IMR-90 (cell line): Measurements from ENCODE around the gene CDH13. TPM values are rescaled to one million over a fixed set of nuclear protein-coding genes. Genes with fewer than 3 reads are reported as not detected.

Experiments
- ATAC-seq: fragments of 200-7000 bp; cut with Tn5 transposase; 2 replicates; pipeline ENCODE4 v1.9.1; 2020; ENCODE audit warnings: low read depth, mild to moderate bottlenecking, moderate library complexity
- BruUV-seq: library from RNA; stranded (reverse); fragments of 400-500 nt; replicated peaks from 2 replicates; lab custom pipeline; 2021; lab: Mats Ljungman, UMichigan
- CTCF ChIA-PET: fragments of 300-600 bp; formaldehyde crosslinking; extraction: SDS; loops from one replicate; lab custom pipeline; 2021; ENCODE audit warnings: antibody characterized with exemption; lab: Yijun Ruan, JAX
- POLR2A ChIA-PET: fragments of 300-600 bp; sonication (Branson Sonifier 250); formaldehyde crosslinking; loops from one replicate; lab custom pipeline; 2022; ENCODE audit warnings: antibody characterized with exemption; ENCODE audit not compliant: unreplicated experiment; lab: Charles Lee
- DNase-seq: peaks from one replicate; pipeline ENCODE4 v3.0.0; 2013
- H2AFZ ChIP-seq: replicated peaks from 2 replicates; pipeline ENCODE3; 2013; ENCODE audit warnings: low read length, mild to moderate bottlenecking; ENCODE audit not compliant: poor library complexity
- H2AK5ac ChIP-seq: 2 replicates; pipeline ENCODE4 v1.6.1; 2013; ENCODE audit warnings: low read depth, low read length, inconsistent platforms
- H2AK9ac ChIP-seq: replicated peaks from 2 replicates; pipeline ENCODE3; 2013; ENCODE audit warnings: mild to moderate bottlenecking, low read depth, low read length, moderate library complexity; ENCODE audit not compliant: poor library complexity
- H2BK120ac ChIP-seq: 2 replicates; pipeline ENCODE4 v1.6.1; 2013; ENCODE audit warnings: low read depth, low read length, inconsistent platforms
- H2BK15ac ChIP-seq: 3 replicates; pipeline ENCODE4 v1.6.1; 2013; ENCODE audit warnings: low read depth, low read length, inconsistent platforms
- H2BK20ac ChIP-seq: 2 replicates; pipeline ENCODE4 v1.6.1; 2013; ENCODE audit warnings: low read depth, mild to moderate bottlenecking, inconsistent platforms, low read length, moderate library complexity
- H2BK5ac ChIP-seq: 2 replicates; pipeline ENCODE4 v1.6.1; 2013; ENCODE audit warnings: mild to moderate bottlenecking, low read depth, low read length, inconsistent platforms; ENCODE audit not compliant: poor library complexity, severe bottlenecking
- H3K14ac ChIP-seq: replicated peaks from 2 replicates; pipeline ENCODE4 v1.6.1; 2013; ENCODE audit warnings: low read depth, low read length, inconsistent platforms
- H3K18ac ChIP-seq: 2 replicates; pipeline ENCODE4 v1.6.1; 2013; ENCODE audit warnings: low read depth, low read length, control low read depth
- H3K23ac ChIP-seq: 2 replicates; pipeline ENCODE4 v1.6.1; 2013; ENCODE audit warnings: low read depth, low read length, inconsistent platforms
- H3K27ac ChIP-seq: 2 replicates; pipeline ENCODE4 v1.5.1; 2013; ENCODE audit warnings: mild to moderate bottlenecking, control low read depth, low read length; ENCODE audit not compliant: insufficient read depth
- H3K27me3 ChIP-seq: 2 replicates; pipeline ENCODE4 v1.6.1; 2013; ENCODE audit warnings: low read length; ENCODE audit not compliant: control insufficient read depth, insufficient read depth
- H3K36me3 ChIP-seq: 2 replicates; pipeline ENCODE4 v1.6.1; 2013; ENCODE audit warnings: low read length, mixed read lengths; ENCODE audit not compliant: control insufficient read depth, insufficient read depth
- H3K4ac ChIP-seq: 2 replicates; pipeline ENCODE4 v1.6.1; 2013; ENCODE audit warnings: low read depth, low read length, inconsistent platforms
- H3K4me1 ChIP-seq: 2 replicates; pipeline ENCODE4 v1.6.1; 2013; ENCODE audit warnings: low read length, mixed read lengths; ENCODE audit not compliant: control insufficient read depth, insufficient read depth
- H3K4me2 ChIP-seq: 2 replicates; pipeline ENCODE4 v1.6.1; 2013; ENCODE audit warnings: low read depth, mild to moderate bottlenecking, control low read depth, low read length, moderate library complexity
- H3K4me3 ChIP-seq: 2 replicates; pipeline ENCODE4 v1.5.1; 2013; ENCODE audit warnings: low read depth, mild to moderate bottlenecking, control low read depth, low read length, moderate library complexity; ENCODE audit not compliant: insufficient read depth
- H3K56ac ChIP-seq: 2 replicates; pipeline ENCODE4 v1.6.1; 2013; ENCODE audit warnings: low read length, inconsistent platforms; ENCODE audit not compliant: insufficient read depth; ENCODE audit errors: extremely low read depth
- H3K79me1 ChIP-seq, 2 experiments: 2 replicates each; pipeline ENCODE4 v1.6.1; 2013; ENCODE audit warnings: low read length in 2 of 2, inconsistent platforms in 1 of 2, low read depth in 1 of 2
- H3K9ac ChIP-seq: 2 replicates; pipeline ENCODE4 v1.6.1; 2013; ENCODE audit warnings: low read depth, low read length, control low read depth
- H3K9me1 ChIP-seq: 2 replicates; pipeline ENCODE4 v1.6.1; 2013; ENCODE audit warnings: low read length, inconsistent platforms; ENCODE audit not compliant: insufficient read depth
- H3K9me3 ChIP-seq: 2 replicates; pipeline ENCODE4 v1.6.1; 2013; ENCODE audit warnings: low read length; ENCODE audit not compliant: control insufficient read depth, insufficient read depth
- H4K20me1 ChIP-seq: 2 replicates; pipeline ENCODE4 v1.6.1; 2013; ENCODE audit warnings: low read length, inconsistent platforms; ENCODE audit not compliant: insufficient read depth
- H4K5ac ChIP-seq: 2 replicates; pipeline ENCODE4 v1.6.1; 2013; ENCODE audit warnings: mild to moderate bottlenecking, low read depth, low read length, control low read depth
- H4K8ac ChIP-seq, 2 experiments: 2 replicates each; pipeline ENCODE4 v1.6.1; 2013; ENCODE audit warnings: low read depth in 2 of 2, low read length in 2 of 2, control low read depth in 1 of 2, inconsistent platforms in 1 of 2
- H4K91ac ChIP-seq: 2 replicates; pipeline ENCODE4 v1.6.1; 2013; ENCODE audit warnings: low read depth, low read length, inconsistent platforms; ENCODE audit not compliant: insufficient read depth
- BHLHE40 ChIP-seq: fragments of 150-350 bp; IDR thresholded peaks from 2 replicates; pipeline ENCODE4 v1.6.1; 2016; ENCODE audit warnings: mild to moderate bottlenecking, low read depth, low read length
- CTCF ChIP-seq: conservative IDR thresholded peaks from 2 replicates; pipeline ENCODE4 v1.5.1; 2012; ENCODE audit warnings: mild to moderate bottlenecking, low read depth, low read length, improper control_type of control experiment
- ELK1 ChIP-seq: fragments of 150-350 bp; IDR thresholded peaks from 2 replicates; pipeline ENCODE4 v1.6.1; 2016; ENCODE audit warnings: low read depth, mild to moderate bottlenecking, low read length, moderate library complexity, borderline replicate concordance
- FOS ChIP-seq: fragments of 150-350 bp; IDR thresholded peaks from 2 replicates; pipeline ENCODE4 v1.6.1; 2016; ENCODE audit warnings: low read depth, low read length
- MAFK ChIP-seq: IDR thresholded peaks from 2 replicates; pipeline ENCODE4 v1.6.1; 2012; ENCODE audit warnings: low read depth, low read length, improper control_type of control experiment
- MAZ ChIP-seq: IDR thresholded peaks from 2 replicates; pipeline ENCODE4 v1.6.1; 2012; ENCODE audit warnings: low read depth, mild to moderate bottlenecking, low read length, improper control_type of control experiment, moderate library complexity, borderline replicate concordance
- NFE2L2 ChIP-seq: fragments of 150-350 bp; IDR thresholded peaks from 2 replicates; pipeline ENCODE4 v1.6.1; 2016; ENCODE audit warnings: low read depth, mild to moderate bottlenecking, low read length
- POLR2A ChIP-seq: IDR thresholded peaks from 2 replicates; pipeline ENCODE4 v1.6.1; 2012; ENCODE audit warnings: mild to moderate bottlenecking, low read depth, low read length
- RCOR1 ChIP-seq: IDR thresholded peaks from 2 replicates; pipeline ENCODE4 v1.6.1; 2012; ENCODE audit warnings: mild to moderate bottlenecking, low read length, improper control_type of control experiment; ENCODE audit not compliant: insufficient replicate concordance
- SMC3 ChIP-seq: fragments of 150-350 bp; IDR thresholded peaks from 2 replicates; pipeline ENCODE4 v1.6.1; 2016; ENCODE audit warnings: low read depth, mild to moderate bottlenecking, antibody characterized with exemption, low read length, moderate library complexity
- WGBS, 2 experiments: methylation state at CpG; one replicate each; pipeline versions ENCODE4 v1.1.5 to v1.1.7; 2013; ENCODE audit warnings: missing lambda C conversion rate in 2 of 2; ENCODE audit not compliant: insufficient read length in 1 of 2; ENCODE audit errors: extremely low coverage in 2 of 2; 5-methylcytosine and 5-hydroxymethylcytosine counted together
- dilution Hi-C: fragments of 300-500 bp; cut with HindIII; formaldehyde crosslinking; loops from one replicate; pipeline ENCODE4 v1.14.3; 2018; ENCODE audit warnings: low sequenced_read_pairs; ENCODE audit not compliant: unreplicated experiment
- in situ Hi-C: fragments of 300-500 bp; cut with MboI; formaldehyde crosslinking; loops from 3 replicates; pipeline ENCODE4 v1.14.3; 2019; ENCODE audit warnings: low sequenced_read_pairs, inconsistent platforms, mixed read lengths
- intact Hi-C: fragments of 100-400 bp; cut with micrococcal nuclease; formaldehyde crosslinking; loops from 2 replicates; pipeline ENCODE4 v1.10.0; 2022
- polyA plus RNA-seq, 3 experiments: library from polyadenylated mRNA; depleted of rRNA; stranded (reverse); fragments of >200 nt; gene quantifications; 2 replicates each; pipeline ENCODE4 v1.2.3, GENCODE V29; 2012; ENCODE audit warnings: low replicate concordance in 1 of 3
- total RNA-seq: library from RNA; depleted of rRNA; stranded (reverse); fragments of >200 nt; gene quantifications from 2 replicates; pipeline ENCODE4 v1.2.3, GENCODE V29; 2012

CDH13 gene
- total and polyA plus RNA-seq, 2 of the 4 experiments (the other 2 are of a cell fraction), result 61.6 to 74.7 TPM

GRCh38 chr16:82884320-82884898, 257.6 kb downstream of the CDH13 start:
- dilution Hi-C loops (no loop called here), in situ Hi-C loops (no loop called here), intact Hi-C loops (loop anchor here (10.0 kb wide), 1 partner anchor 330 kb away; no protein-coding TSS in a partner anchor)
- H4K8ac ChIP-seq, result no peak overlapping the region
- no peak overlapping the region for H2BK20ac ChIP-seq
- no peak overlapping the region for H3K23ac ChIP-seq
- H3K18ac ChIP-seq, result no peak overlapping the region
- no peak overlapping the region for H3K4me3 ChIP-seq
- DNase-seq (no peak), ATAC-seq (no peak)
- no peak overlapping the region for H2BK15ac ChIP-seq
- no peak overlapping the region for H2BK120ac ChIP-seq
- peaks cover 5% of the 10 kb centered on the region for H3K4me1 ChIP-seq
- H3K9me3 ChIP-seq, result no peaks in the 10 kb centered on the region
- no TSS peak for BruUV-seq
- no peak overlapping the region for H3K56ac ChIP-seq
- H3K9me1 ChIP-seq, result no peaks in the 10 kb centered on the region
- H3K4me2 ChIP-seq, result no peak overlapping the region
- no peak overlapping the region for H2AK9ac ChIP-seq
- H4K20me1 ChIP-seq, result peaks cover 12% of the 10 kb centered on the region; the same call in 1 of the 2 replicates
- H3K27ac ChIP-seq, result no peak overlapping the region
- no peak for TF ChIP-seq NFE2L2
- TF ChIP-seq ELK1, result no peak
- TF ChIP-seq FOS, result no peak
- no peak for TF ChIP-seq CTCF
- no peak for TF ChIP-seq POLR2A
- no peak for TF ChIP-seq MAZ
- TF ChIP-seq MAFK, result no peak
- no peak for TF ChIP-seq SMC3
- no peak for TF ChIP-seq BHLHE40
- TF ChIP-seq RCOR1, result no peak
- no peak overlapping the region for H2AK5ac ChIP-seq
- H4K91ac ChIP-seq, result no peak overlapping the region
- H2AFZ ChIP-seq, result no peak overlapping the region
- H4K5ac ChIP-seq, result no peak overlapping the region
- no CpG with 5 or more reads among the region's 4 CpGs for WGBS, 2 experiments
- CTCF ChIA-PET, result no interaction called here
- H3K27me3 ChIP-seq, result no peaks in the 10 kb centered on the region
- POLR2A ChIA-PET, result no interaction called here
- H3K14ac ChIP-seq, result no peak overlapping the region
- no peak overlapping the region for H3K9ac ChIP-seq
- H3K79me1 ChIP-seq, result peaks cover 0 to 17% of the 10 kb centered on the region in 2 experiments; a peak in 3 of 4 replicates
- no peaks in the 10 kb centered on the region for H3K36me3 ChIP-seq
- no peak overlapping the region for H2BK5ac ChIP-seq
- no peak overlapping the region for H3K4ac ChIP-seq
